Ovary (tissue), 3 donors: ENCODE data around the gene PARVA.

ENCODE experiments used
- EP300 ChIP-seq: sonication (generic); formaldehyde crosslinking; IDR thresholded peaks from one replicate; pipeline ENCODE4 v1.6.1; 2017; ENCODE audit warnings: antibody characterized with exemption
- POLR2A ChIP-seq: fragments of 450-650 bp; IDR thresholded peaks from one replicate; pipeline ENCODE4 v1.6.1; 2017; ENCODE audit warnings: antibody characterized with exemption, mild to moderate bottlenecking, moderate library complexity
- TF ChIP-seq, protein P1 (sequence below), 3 donors: fragments of 450-650 bp in 2 of 3; fragments of 200-600 bp in 1 of 3; IDR thresholded peaks; one replicate each; pipeline versions ENCODE4 v1.5.1 to v1.8.0; 2016 to 2022; ENCODE audit warnings: antibody characterized with exemption in 3 of 3, mild to moderate bottlenecking in 1 of 3
- donor health status: DM: no; HTN: no; CAD: no.

DNA sequence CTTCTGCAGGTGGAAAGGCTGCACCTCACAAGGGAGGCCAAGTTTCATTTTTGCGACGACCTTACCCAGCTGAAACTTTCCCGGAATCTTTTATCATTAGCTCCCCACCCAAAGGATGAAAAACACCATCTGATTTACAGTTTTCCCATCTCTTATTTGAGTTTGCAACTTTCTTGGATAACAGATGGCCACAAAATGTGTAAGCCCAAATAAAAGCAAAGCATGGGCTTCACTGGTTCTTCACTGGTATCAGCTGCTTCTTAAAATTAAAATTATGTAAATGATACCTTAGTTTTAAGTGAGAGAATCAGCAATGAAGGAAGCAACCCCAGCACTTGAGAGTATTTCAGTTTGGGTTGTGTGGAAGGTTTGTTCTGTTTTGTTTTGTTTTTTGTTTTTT lies 55.8 kb downstream of the PARVA start:
- TF ChIP-seq, protein P1, sequence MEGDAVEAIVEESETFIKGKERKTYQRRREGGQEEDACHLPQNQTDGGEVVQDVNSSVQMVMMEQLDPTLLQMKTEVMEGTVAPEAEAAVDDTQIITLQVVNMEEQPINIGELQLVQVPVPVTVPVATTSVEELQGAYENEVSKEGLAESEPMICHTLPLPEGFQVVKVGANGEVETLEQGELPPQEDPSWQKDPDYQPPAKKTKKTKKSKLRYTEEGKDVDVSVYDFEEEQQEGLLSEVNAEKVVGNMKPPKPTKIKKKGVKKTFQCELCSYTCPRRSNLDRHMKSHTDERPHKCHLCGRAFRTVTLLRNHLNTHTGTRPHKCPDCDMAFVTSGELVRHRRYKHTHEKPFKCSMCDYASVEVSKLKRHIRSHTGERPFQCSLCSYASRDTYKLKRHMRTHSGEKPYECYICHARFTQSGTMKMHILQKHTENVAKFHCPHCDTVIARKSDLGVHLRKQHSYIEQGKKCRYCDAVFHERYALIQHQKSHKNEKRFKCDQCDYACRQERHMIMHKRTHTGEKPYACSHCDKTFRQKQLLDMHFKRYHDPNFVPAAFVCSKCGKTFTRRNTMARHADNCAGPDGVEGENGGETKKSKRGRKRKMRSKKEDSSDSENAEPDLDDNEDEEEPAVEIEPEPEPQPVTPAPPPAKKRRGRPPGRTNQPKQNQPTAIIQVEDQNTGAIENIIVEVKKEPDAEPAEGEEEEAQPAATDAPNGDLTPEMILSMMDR (IDR thresholded peaks at IDR 0.05), result no peak
- TF ChIP-seq POLR2A (no peak), EP300 (no peak)
